HUDEP-2 (cell line): ENCODE measurements around the gene MTHFD2.
A peak's percentile ranks its signal among the peaks of the same experiment; 100 is the strongest.
"Not testable (repeated sequence)": the region's sequence is repeated elsewhere in the genome, so short reads cannot be mapped to it uniquely, and the experiment has no call there.

Experiments used
- DNase-seq, 76 experiments: peaks; one replicate each; lab custom pipeline; 2025; ENCODE audit not compliant: unreplicated experiment in 76 of 76; lab: John Stamatoyannopoulos, UW

MTHFD2 gene

DNA sequence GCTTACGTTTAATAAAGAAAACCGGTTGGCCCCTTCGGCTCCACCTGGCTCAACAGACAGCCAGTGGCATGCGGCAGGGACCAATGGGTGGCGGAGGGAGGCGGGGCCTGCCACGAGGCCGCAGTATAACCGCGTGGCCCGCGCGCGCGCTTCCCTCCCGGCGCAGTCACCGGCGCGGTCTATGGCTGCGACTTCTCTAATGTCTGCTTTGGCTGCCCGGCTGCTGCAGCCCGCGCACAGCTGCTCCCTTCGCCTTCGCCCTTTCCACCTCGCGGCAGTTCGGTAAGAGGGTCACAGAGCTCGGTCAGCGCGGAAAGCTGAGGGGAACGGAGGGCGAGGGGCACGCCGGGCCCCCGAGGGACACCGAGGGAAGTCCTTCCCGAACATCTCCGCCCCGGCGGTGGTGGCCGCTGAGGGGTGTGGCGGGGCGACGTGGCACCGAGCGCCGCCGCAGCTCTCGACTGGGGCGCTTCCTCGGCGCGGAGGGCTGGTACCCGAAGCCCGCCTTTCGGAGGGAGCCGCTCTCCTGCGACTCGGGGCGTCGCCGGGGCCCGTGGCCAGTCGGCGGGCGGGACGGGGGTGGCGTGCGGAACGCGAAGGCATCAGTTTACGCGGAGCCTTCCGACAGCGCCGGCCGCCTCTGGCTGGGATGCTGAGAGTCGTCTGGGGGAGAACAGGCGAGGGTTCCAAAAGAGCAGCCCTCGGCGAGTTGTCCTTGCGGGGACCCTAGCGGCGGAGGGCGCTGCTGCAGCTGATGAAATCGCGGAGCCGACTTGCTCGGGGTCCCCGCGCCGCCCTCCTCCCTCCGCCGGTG lies at the start of gene MTHFD2:
TSS of gene MTHFD2 (plus strand) at position 155 of the 814 bp plus-strand sequence. CDS start at position 182, 27 bp downstream.
- peak in 75 of 76 experiments; percentile 35 to 99 (median 94) for DNase-seq

DNA sequence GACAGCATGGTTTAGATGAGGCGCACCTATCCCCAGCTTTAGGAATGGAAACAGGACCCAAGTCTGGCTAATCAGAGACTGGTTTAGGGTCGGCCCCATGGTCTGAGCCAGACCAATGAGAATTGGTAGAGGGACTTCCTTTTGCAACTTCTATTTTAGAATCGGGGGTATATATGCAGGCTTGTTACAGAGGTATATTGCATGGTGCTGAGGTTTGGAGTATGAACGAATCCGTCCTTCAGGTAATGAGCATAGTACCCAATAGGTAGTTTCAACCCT lies 49.2 kb upstream of the MTHFD2 start:
- peak in 4 of 76 experiments; percentile 7 to 22 (median 15) for DNase-seq

DNA sequence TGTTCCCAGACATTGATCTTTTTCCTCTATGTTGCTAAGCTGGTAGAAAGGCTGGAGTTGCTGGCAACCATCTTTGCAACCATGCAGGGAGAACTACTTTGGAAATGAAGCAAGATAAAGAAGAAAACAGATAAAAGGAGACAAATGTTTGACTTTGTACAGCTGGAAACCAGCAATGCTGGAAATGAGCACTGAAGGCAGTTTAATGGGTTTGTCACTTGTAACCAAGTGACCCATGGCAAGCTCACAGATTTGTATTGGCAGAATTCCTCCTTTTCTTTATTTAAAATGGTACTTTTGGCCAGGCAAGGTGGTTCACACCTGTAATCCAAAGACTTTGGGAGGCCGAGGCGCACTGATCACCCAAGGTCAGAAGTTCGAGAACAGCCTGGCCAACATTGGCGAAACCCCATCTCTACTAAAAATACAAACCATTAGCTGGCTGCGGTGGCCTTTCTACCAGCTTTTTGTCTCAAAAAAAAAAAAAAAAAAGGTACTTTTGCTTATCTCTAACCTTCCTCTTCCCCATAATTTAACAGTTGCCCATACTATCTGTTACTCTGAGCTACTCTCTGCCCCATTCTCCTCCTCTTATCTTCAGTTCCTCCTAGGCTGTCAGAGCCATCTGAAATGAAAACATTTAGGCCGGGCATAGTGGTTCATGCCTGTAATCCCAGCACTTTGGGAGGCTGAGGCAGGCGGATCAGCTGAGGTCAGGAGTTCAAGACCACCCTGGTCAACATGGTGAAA lies 48.7 kb upstream of the MTHFD2 start:
- DNase-seq: peak in 20 of 76 experiments; percentile 6 to 60 (median 31)

DNA sequence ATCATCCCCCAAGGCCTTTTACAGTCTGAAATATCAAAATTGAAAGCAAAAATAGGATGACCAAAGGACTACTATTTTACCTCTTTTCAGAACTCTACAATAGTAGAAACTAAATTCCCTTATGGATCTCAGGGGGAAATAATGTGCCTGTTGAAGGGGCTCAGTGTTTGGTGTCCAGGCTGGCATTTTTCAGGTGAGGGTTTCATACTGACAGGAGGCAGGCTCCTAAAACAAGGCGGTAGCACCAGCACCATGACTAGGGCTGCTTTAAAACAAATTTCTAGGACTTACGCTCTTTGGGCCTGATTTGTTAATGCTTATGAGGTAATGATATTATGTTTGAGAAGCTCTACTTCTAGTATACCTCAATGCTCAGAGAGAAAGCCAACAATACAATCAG lies 45.5 kb upstream of the MTHFD2 start:
- DNase-seq: no peak

DNA sequence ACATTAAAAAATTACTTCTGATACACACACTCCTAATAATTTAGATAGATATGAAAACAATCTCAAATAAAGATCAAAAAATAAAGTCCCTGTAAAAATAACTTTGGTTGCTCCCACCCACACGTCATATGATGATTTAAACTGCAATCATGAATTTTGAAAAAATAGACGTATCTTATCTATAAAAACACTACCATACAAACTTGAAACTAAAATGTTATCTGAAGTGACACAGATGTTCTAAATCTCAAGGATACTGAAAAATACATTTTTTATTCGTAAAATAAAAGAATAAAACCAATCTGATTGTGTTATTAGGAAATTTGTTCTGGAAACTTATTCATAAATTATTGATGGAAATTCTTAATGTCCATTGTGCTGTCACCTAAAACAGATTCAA lies 42.6 kb upstream of the MTHFD2 start:
- peak in 3 of 76 experiments; percentile 6 to 40 (median 12) for DNase-seq

DNA sequence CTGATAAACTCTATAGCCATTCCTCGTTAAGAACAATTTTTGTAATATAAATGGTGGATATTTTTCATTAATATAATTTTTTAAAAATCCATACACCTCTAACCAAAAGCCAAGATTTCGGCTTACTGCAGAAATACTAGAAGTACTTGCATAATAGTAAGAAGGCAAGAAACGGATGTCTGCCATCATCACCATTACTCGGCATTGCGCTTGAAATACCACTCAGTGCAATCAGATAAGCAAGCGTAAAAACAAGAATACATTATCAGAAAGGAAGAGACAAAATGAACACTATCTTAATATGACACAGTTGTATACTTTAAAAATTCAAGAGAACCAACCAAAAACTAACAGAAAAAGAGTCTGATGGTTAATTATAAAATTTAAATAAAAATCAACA lies 35.5 kb upstream of the MTHFD2 start:
- no peak for DNase-seq

DNA sequence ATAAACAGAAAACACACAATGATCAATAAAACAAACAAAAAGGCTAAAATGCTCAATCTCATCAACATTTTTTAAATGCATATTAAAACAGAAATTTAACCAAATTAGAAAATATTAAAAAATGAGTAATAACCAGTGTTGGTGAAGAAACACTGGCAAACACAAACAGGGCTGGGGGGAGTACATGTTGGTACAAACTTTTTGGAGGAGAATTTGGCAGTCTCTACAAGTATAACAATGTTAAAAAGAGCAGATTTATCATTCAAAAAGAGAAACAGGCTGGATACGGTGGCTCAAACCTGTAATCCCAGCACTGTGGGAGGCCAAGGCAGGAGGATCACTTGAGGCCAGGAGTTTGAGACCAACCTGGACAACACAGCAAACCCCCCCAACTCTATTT lies 33.7 kb upstream of the MTHFD2 start:
- no peak for DNase-seq

DNA sequence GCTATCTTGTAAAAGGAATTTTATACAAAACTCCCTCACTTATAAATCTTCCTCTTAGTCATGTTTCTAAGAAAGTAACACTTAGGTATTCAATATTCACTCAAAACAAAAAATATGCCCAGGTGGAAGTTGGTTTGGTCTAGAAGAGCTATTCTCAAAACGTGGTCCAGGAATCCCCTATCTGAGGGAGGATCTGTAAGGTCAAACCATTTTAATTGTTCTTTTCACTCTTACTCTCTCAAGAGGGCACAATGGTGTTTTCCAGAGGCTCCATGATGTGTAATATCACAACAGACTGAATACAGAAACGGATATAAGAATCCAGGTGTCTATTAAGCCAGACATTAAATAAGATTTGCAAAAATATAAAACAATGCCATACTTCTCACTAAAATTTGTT lies 29.7 kb upstream of the MTHFD2 start:
- no peak for DNase-seq

DNA sequence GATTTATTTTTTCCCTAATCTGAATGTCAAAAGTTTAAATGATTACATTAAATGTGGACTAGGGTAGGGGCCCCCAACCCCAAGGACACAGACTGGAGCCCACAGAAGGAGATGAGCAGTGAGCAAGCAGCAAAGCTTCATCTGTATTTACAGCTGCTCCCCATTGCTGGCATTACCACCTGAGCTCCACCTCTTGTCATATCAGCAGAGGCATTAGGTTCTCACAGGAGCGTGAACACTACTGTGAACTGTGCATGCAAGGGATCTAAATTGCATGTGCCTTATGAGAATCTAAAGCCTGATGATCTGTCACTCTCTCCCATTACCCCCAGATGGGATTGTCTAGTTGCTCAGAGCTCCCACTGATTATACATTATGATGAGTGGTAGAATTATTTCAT lies 23.5 kb upstream of the MTHFD2 start:
- no peak for DNase-seq

DNA sequence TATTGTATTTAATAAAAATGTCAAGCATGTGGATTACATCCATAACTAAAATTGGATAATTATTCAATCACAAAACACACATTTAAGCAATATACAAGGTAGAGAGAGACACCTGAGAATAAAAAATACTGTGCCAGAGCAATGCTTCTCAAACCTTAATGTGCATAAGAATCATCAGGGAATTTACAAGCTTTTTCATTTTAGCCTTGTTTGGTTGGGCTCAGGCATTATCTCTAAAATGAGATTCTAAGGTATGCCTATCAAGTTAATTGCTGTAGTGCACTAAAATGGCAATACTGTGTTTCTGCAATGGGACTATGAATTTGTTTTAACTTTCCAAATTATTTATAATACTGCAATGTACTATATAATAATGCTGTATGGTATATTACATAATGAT lies 20.7 kb upstream of the MTHFD2 start:
- DNase-seq: no peak

DNA sequence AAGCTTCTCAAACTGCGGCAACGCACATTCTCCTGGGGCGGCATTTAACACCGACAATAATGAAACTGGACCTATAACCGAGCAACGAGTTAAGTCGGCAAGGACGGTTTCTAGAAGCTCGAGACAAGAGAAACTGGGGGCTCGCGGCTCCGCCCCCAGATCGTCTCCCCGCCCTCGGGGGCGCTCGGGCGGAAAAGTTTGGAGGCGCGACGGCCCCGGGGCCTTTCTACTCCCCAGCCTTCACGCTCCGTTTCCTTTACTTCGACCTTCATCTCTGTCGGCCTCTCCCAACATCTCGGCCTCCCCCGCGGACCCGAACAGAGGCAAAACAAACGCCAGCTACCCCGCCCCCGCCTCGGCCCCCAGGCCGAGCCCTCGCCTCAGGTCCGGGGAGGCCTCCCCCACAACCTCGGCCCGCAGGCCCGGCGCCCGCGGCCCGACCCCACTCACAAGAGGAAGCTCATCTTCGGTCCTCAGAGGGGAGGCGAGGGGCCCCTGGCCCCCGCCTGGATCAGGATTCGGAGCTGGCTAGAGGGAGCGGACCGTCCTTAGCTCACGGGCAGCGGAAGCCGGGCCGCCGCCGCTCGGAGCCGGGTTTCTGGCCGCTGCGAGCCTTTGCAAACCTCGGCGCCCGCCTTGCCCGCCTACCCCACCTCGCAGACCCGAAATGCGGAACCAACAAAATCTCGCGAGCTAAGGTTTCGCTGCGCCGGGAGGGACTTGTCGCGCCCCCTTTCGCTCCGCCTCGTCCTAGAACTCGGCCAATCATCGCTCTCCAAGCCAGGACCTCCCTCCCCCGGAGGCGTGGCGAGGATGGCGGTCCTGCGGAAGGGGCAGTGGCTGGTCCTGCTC lies 20.0 kb upstream of the MTHFD2 start, which contains the start of gene MOB1A:
TSS of gene MOB1A (minus strand) at position 669 of the 852 bp plus-strand sequence. CDS start at position 464, 205 bp downstream.
- peak in 75 of 76 experiments; percentile 83 to 99 (median 97) for DNase-seq

DNA sequence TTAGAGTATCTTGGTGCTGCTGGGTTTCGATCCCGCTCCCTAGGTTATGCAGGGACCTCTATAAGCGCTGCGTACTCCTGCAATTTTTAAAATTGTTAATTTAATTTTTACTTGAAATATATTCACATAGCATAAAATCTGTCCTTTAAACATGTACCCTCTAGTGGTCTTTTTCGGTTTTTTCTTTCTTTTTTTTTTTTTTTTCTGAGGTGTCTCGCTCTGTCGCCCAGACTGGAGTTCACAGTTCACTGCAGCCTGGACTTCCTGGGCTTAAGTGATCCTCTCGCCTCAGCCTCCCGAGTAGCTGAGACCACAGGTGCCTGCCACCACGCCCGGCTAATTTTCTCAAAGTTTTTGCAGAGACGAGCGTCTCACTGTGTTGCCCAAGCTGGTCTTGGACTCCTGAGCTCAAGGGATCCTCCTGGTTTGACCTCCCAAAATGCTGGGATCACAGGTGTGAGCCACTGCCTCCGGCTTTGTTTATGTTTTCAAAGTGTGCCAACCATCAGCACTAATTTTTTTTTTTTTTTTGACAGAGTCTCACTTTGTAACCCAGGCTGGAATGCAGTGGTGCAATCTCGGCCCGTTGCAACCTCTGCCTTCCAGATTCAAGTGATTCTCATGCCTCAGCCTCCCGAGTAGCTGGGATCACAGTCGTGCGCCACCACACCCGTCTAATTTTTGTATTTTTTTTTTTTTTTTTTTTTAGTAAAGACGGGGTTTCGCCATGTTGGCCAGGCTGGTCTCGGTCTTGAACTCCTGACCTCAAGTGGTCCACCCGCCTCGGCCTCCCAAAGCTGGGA lies 19.2 kb upstream of the MTHFD2 start:
- DNase-seq: no peak

DNA sequence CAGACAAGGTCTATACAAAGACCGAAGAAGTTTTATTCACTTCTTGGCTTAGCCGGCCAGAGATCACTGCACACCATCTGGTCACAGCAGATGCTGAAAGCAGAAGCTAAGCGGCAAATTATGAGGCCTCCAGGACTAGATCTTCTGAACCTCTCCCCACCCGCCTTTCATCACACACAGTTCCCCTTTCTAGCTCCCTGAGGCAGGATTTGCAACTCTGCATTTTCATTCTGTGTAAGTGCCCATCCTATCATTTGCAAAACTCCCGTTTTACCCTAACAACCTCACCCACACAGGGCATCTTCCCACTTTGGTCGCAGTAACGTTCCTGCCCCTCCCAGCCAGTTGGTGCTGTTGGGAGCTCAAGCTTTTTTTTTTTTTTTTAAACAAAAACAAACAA lies 16.7 kb upstream of the MTHFD2 start:
- DNase-seq: peak in 62 of 76 experiments; percentile 8 to 73 (median 36)

DNA sequence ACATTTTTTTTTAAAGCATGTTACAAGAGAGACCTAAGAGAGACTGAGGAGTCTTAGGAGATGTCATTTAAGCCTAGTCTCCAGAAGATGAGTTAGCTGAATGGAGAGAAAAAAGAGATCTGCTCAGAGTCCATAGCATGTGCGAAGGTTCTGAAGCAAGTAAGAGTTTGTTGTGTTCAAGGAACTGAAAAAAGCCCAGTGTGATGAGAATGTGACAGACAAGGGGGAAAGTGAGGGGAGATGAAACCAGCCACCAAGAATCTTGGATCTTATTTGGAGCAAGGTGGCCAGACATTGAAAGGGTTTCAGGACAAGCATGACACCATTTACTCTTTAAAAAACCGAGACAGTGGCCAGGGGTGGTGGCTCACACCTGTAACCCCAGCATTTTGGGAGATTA lies 14.5 kb upstream of the MTHFD2 start:
- no peak for DNase-seq

DNA sequence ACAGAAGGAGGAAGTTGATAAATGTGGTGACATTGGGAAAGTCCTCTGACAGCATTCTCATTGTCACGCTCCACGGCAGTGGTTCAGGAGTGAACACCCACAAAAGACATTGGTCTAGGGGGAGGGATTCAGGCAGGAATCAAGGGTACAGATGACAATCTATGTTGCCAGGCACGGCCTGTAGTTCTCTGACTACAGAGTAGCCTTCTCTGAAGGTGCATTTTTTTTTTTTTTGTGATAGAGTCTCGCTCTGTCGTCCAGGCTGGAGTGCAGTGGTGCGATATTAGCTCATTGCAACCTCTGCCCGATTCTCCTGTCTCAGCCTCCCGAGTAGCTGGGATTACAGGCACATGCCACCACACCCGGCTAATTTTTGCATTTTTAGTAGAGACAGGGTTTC lies 12.4 kb upstream of the MTHFD2 start:
- DNase-seq: peak in 69 of 76 experiments; percentile 8 to 84 (median 56)

DNA sequence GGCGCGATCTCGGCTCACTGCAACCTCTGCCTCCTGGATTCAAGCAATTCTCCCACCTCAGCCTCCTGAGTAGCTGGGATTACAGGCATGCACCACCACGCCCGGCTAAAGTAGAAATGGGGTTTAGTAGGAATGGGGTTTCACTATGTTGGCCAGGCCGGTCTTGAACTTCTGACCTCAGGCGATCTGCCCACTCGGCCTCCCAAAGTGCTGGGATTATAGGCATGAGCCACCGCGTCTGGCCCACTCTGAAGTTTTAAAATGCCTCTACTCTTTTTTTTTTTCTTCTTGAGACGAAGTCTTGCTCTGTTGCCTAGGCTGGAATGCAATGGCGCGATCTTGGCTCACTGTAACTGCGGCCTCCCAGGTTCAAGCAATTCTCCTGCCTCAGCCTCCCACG lies 11.7 kb upstream of the MTHFD2 start:
- not testable (repeated sequence) for DNase-seq

DNA sequence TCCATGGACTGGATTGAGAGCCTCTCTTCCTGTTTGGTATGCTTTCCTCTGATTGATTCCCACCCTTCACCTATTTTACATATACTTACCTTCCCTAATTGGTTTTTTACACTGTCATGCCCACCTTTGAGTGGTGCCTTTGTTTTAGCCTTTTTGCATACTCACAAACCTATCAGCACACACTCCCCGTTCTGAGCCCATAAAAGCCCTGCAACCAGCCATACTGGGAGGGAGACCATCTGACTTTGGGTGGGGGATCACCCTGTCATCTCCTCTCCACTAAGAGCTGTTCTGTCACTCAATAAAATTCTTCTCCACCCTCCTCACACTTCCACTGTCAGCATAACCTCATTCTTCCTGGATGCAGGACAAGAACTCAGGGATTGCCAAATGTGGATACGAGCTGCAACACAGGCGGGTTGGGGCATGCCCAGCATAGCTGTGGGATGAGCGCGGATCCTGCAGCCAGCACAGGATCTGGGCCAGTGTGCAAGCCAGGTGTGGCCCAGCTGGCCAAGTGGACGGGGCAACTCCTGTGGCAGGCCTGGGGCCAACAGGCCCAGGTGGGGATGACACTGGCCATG lies 10.3 kb upstream of the MTHFD2 start:
- no peak for DNase-seq

DNA sequence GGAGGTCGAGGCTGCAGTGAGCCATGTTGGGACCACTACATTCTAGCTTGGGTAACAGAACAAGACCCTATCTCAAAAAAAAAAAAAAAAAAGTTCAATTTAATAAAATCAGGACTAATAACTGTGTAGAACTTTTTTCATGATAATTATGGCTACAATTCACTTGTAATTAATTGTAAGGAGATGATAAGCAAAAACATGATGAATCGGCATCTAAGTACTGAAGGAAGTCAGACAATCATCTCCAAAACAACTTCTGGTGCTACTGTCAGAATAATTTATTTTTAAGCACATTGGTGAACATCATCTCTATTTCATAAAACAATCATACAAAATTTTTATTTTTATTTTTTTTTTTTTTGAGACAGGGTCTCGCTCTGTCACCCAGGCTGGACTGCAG lies 9.7 kb upstream of the MTHFD2 start:
- DNase-seq: no peak

DNA sequence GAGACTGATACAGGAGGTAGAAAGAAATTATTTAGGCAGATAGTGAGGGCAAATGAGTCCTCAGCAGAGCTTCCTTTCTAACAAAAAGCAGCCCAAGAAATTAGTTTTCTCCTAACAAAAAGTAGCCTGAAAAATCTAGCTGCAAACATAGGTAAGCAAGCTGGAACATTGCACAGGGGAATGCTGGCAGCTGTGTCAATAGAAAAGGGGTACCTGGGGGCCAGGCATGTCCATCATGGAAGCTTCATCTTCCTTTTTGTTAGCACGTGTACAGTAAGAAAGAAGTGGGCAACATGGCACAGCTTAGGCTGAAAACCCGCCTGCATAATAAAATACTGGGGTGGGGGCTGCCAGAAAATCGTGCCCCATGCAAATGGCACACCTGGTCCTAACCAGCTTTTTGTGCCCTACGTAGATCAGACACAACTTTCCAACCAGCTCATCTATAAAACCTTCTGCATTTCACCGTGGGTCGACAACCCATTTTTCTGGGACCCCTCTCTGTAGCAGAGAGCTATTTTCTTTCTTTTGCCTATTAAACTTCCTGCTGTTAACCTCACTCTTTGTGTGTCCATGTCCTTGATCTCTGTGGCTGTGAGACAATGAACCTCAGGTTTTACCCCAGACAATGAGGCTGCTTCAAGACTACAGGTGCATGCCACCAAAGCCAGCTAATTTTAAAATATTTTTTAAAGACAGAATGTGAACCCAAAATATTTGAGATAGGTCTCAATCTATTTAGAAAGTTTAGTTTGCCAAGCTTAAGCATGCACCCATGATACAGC lies 6.6 kb upstream of the MTHFD2 start:
- no peak for DNase-seq
